ENCODE data around the gene PROSER2.

The PROSER2 gene

DNA sequence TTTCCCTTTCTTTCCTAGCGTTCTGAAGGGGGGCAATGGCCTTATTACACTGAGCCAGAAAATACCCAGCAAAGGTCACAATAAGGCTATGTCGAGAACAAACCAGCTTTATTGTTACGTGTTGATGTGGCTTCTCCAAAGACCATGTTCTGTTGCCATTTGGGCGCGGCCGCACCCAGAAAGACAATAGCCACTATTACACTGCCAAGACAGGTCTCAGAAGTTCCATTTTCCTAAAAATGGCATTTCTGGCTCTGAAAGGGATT lies 77.8 kb downstream of the PROSER2 start:
- H3K27me3 ChIP-seq (ENCODE audit: control insufficient read depth, insufficient read depth, low read length): no peaks in the 10 kb centered on the region

DNA sequence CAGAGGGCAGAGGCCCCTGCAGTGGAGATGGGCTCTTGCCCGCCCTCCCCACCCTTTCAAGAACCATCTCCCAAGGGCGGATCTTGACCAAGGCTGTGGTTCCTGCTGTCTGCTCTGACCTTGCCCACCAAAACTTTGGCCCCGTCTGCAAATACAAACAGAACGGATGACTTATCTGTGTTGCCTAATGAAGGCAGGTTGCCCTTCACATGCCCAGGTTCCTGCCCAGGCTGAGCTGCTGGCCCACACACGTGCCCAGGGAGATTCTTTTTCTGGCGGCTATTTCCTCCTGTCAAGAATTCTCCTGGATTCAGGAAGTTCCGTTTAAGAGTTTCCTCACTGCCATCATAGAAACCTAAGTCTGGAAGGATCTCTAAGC lies 78.3 kb downstream of the PROSER2 start:
- no peak overlapping the region for H3K9ac ChIP-seq (ENCODE audit: low read length)
- no peaks in the 10 kb centered on the region for H3K27me3 ChIP-seq (ENCODE audit: control insufficient read depth, insufficient read depth, low read length)
- H3K4me3 ChIP-seq (ENCODE audit: low read length): no peak overlapping the region
- no peak overlapping the region for H3K27ac ChIP-seq (ENCODE audit: low read depth, low read length)
- no peaks in the 10 kb centered on the region for H3K36me3 ChIP-seq (ENCODE audit: control insufficient read depth, insufficient read depth, low read length)
- no peaks in the 10 kb centered on the region for H3K4me1 ChIP-seq (ENCODE audit: control insufficient read depth, insufficient read depth, low read length)

More for the DNA sequence above, 77.8 kb downstream of the PROSER2 start:
- Histone ChIP-seq H3K4me3 (ENCODE audit: low read length) (no peak overlapping the region), H3K4me1 (ENCODE audit: control insufficient read depth, insufficient read depth, low read length) (no peaks in the 10 kb centered on the region), H3K27ac (ENCODE audit: low read depth, low read length) (no peak overlapping the region), H3K9ac (ENCODE audit: low read length) (no peak overlapping the region), H3K36me3 (ENCODE audit: control insufficient read depth, insufficient read depth, low read length) (no peaks in the 10 kb centered on the region)

DNA sequence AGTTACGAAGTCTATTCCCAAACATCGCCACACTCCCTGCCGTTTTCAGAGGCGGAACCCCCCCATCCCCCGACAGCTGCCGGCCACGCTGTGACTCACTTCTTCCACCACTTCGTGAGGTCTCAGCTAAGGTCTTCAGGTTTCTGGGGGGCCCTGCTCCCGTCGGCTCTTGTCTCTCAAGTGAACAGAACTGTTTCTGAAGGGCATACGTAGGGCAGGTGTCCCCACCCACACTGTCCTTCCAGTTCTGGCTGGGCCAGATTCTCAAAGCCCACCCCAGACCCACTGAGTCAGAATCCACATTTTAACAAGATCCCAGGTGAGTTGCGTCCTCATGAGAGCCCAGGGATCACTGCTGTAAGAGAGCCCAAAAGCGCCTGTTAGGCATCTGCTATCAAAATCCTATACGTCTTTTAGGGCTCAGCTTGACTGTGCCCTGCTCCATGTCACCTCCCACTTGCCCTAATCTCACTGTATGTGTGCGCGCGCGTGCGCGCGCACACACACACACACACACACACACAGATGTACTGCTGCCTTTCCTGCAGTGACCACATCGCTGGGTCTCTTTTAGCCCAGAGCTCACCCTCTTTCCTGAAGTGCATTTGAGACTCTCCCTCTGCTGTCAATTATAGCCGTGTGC lies 78.8 kb downstream of the PROSER2 start:
- no peaks in the 10 kb centered on the region for H3K4me1 ChIP-seq (ENCODE audit: control insufficient read depth, insufficient read depth, low read length)
- H3K36me3 ChIP-seq (ENCODE audit: control insufficient read depth, insufficient read depth, low read length): no peaks in the 10 kb centered on the region
- H3K4me3 ChIP-seq (ENCODE audit: low read length): no peak overlapping the region
- no peak overlapping the region for H3K9ac ChIP-seq (ENCODE audit: low read length)
- H3K27me3 ChIP-seq (ENCODE audit: control insufficient read depth, insufficient read depth, low read length): no peaks in the 10 kb centered on the region
- no peak overlapping the region for H3K27ac ChIP-seq (ENCODE audit: low read depth, low read length)

DNA sequence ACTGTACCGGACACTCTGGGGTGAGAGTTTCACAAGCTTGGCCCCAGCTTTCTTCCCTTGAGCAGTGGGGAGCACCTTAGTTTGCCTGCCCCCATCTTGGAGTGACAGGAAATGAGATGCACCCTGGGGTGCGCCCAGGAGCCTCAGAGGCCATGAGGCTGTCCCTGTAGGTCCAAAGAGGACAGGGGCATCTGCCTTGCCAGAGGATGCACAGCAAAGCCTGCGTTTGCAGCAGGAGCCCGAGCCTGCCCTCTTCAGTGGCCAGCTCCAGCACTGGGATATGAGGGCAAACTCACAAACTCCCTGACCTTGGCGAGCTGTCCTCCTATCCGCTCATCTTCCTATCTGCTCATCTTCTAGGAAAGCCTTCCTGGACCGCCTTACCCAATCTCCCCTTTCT lies 79.5 kb downstream of the PROSER2 start:
- no peak overlapping the region for H3K4me3 ChIP-seq (ENCODE audit: low read length)
- no peaks in the 10 kb centered on the region for H3K27me3 ChIP-seq (ENCODE audit: control insufficient read depth, insufficient read depth, low read length)
- no peaks in the 10 kb centered on the region for H3K4me1 ChIP-seq (ENCODE audit: control insufficient read depth, insufficient read depth, low read length)
- H3K9ac ChIP-seq (ENCODE audit: low read length): no peak overlapping the region
- no peak overlapping the region for H3K27ac ChIP-seq (ENCODE audit: low read depth, low read length)
- no peaks in the 10 kb centered on the region for H3K36me3 ChIP-seq (ENCODE audit: control insufficient read depth, insufficient read depth, low read length)

DNA sequence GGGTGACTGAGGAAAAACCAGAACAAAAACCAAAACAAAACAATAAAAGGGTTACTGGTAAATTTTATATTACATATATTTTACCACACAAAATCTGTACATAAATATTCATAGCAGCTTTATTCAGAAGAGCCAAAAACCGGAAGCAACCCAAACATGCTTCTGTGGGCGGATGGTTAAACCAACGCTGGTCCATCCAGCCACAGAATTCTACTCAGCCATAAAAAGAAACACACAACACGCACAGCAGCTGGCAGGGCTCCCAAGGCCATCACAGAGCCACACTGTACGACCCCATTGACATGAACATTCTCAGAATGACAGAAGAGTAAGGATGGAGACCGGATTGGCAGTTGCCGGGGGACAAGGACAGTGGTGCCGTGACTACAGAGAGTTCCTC lies 83.6 kb downstream of the PROSER2 start:
- H3K27ac ChIP-seq (ENCODE audit: low read depth, low read length): no peak overlapping the region
- H3K27me3 ChIP-seq (ENCODE audit: control insufficient read depth, insufficient read depth, low read length): no peaks in the 10 kb centered on the region
- no peak overlapping the region for H3K9ac ChIP-seq (ENCODE audit: low read length)
- H3K4me1 ChIP-seq (ENCODE audit: control insufficient read depth, insufficient read depth, low read length): no peaks in the 10 kb centered on the region
- no peak overlapping the region for H3K4me3 ChIP-seq (ENCODE audit: low read length)
- no peaks in the 10 kb centered on the region for H3K36me3 ChIP-seq (ENCODE audit: control insufficient read depth, insufficient read depth, low read length)

DNA sequence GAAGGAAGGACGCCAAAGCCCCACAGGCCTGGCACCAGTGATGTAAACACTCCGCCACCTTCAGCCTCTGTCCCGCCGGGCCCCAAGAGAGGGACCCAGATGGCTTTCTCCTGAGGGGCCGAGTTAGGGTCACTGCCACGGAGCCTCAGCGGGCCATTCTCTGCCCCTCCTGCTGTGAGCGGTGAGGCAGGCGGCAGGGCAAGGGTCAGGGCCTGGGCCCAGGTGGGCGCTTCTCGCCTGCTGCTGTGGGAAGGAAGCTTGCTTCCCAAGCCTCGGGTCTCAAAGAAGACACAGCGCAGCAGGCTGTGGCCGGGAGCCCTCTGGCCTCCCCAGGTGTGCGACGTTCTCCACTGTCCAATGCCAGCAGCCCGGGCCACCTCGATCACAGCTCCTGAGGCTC lies 84.8 kb downstream of the PROSER2 start:
- H3K4me1 ChIP-seq (ENCODE audit: control insufficient read depth, insufficient read depth, low read length): no peaks in the 10 kb centered on the region
- H3K27me3 ChIP-seq (ENCODE audit: control insufficient read depth, insufficient read depth, low read length): no peaks in the 10 kb centered on the region
- H3K36me3 ChIP-seq (ENCODE audit: control insufficient read depth, insufficient read depth, low read length): no peaks in the 10 kb centered on the region
- H3K27ac ChIP-seq (ENCODE audit: low read depth, low read length): no peak overlapping the region
- H3K4me3 ChIP-seq (ENCODE audit: low read length): no peak overlapping the region
- H3K9ac ChIP-seq (ENCODE audit: low read length): no peak overlapping the region

DNA sequence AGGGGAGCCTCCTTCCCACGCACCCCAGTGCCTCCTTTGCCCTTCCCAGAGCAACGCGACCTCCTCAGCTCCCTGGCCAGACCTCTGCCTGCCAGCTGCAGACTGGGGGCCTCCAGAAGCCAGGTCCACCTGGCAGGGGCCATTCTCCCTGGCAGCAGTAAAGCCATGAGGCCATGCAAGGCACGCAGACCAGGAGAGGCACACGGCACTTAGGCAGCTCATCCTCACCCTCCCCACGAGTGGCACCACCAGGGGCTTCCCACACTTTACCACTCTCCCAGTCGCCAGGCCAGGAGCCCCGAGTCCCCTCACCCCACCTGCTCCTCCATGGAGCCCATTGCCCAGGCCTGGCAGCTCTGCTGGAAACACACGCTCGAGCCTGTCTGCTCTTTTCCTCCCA lies 85.4 kb downstream of the PROSER2 start:
- Histone ChIP-seq H3K27me3 (ENCODE audit: control insufficient read depth, insufficient read depth, low read length) (no peaks in the 10 kb centered on the region), H3K36me3 (ENCODE audit: control insufficient read depth, insufficient read depth, low read length) (no peaks in the 10 kb centered on the region)

DNA sequence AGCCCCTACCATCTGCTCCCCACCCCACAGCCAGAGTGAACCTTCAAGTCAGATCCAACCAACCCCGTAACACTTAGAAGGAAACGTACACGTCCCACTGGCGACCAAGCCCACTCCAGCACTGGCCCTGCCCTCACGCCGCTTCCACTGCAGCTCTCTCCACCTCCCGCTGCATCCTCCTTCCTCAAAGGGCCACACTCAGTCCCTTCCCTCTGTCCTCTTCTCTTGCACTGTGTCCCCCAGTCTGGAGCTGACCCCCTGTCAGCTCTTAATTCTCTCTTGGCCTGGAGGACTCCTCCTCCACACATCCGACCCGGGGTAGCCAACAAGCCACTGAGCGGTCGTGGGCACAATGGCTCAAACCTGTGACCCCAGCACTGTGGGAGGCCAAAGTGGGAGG lies 85.8 kb downstream of the PROSER2 start:
- H3K36me3 ChIP-seq (ENCODE audit: control insufficient read depth, insufficient read depth, low read length): no peaks in the 10 kb centered on the region
- H3K27me3 ChIP-seq (ENCODE audit: control insufficient read depth, insufficient read depth, low read length): no peaks in the 10 kb centered on the region
- H3K27ac ChIP-seq (ENCODE audit: low read depth, low read length): no peak overlapping the region
- no peak overlapping the region for H3K4me3 ChIP-seq (ENCODE audit: low read length)
- H3K4me1 ChIP-seq (ENCODE audit: control insufficient read depth, insufficient read depth, low read length): no peaks in the 10 kb centered on the region
- H3K9ac ChIP-seq (ENCODE audit: low read length): no peak overlapping the region

More for the DNA sequence above, 85.4 kb downstream of the PROSER2 start:
- Histone ChIP-seq H3K9ac (ENCODE audit: low read length) (no peak overlapping the region), H3K4me1 (ENCODE audit: control insufficient read depth, insufficient read depth, low read length) (no peaks in the 10 kb centered on the region), H3K4me3 (ENCODE audit: low read length) (no peak overlapping the region), H3K27ac (ENCODE audit: low read depth, low read length) (no peak overlapping the region)

DNA sequence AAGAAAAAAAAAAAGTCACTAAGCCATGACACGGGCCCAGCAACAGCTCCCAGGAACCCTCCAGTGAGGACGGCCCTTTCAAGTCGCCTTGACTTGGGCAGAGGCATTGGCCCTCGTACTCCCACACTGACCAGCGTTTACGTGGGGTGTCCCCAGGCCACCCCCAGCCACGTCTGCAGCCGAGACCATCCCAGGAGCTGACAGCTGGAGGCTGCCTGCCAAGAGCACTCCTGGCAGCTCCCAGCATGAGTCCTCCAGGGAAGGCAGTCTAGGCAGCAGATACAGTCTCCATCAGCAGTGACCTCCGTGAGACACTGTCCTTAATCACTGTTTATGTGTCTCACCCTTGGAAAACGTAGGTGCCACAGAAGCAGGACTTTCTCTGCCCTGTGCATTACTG lies 86.5 kb downstream of the PROSER2 start:
- Histone ChIP-seq H3K27me3 (ENCODE audit: control insufficient read depth, insufficient read depth, low read length) (no peaks in the 10 kb centered on the region), H3K9ac (ENCODE audit: low read length) (no peak overlapping the region), H3K27ac (ENCODE audit: low read depth, low read length) (no peak overlapping the region)

DNA sequence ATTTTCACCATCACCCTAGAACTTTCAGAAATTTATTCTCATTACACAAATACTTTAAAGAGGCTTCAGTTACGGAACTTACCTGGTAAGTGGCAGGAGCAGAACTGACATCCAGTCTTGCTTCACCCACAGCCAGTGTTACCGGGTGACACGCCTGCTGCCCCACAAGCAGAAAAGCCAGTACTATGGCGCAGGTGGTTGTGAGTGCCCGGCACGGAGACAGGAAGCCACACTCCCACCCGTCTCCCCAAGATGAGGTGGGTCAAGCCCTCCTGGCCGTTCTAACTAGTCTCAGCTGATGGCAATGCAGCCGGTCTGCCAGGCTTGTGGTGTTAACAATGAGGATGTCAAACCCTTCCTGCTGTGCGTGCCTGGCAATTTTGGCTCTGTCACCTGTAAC lies 86.9 kb downstream of the PROSER2 start:
- no peaks in the 10 kb centered on the region for H3K27me3 ChIP-seq (ENCODE audit: control insufficient read depth, insufficient read depth, low read length)
- H3K4me1 ChIP-seq (ENCODE audit: control insufficient read depth, insufficient read depth, low read length): no peaks in the 10 kb centered on the region
- no peak overlapping the region for H3K9ac ChIP-seq (ENCODE audit: low read length)
- H3K4me3 ChIP-seq (ENCODE audit: low read length): no peak overlapping the region
- H3K36me3 ChIP-seq (ENCODE audit: control insufficient read depth, insufficient read depth, low read length): no peaks in the 10 kb centered on the region
- H3K27ac ChIP-seq (ENCODE audit: low read depth, low read length): no peak overlapping the region

More for the DNA sequence above, 86.5 kb downstream of the PROSER2 start:
- Histone ChIP-seq H3K4me1 (ENCODE audit: control insufficient read depth, insufficient read depth, low read length) (no peaks in the 10 kb centered on the region), H3K4me3 (ENCODE audit: low read length) (no peak overlapping the region), H3K36me3 (ENCODE audit: control insufficient read depth, insufficient read depth, low read length) (no peaks in the 10 kb centered on the region)

DNA sequence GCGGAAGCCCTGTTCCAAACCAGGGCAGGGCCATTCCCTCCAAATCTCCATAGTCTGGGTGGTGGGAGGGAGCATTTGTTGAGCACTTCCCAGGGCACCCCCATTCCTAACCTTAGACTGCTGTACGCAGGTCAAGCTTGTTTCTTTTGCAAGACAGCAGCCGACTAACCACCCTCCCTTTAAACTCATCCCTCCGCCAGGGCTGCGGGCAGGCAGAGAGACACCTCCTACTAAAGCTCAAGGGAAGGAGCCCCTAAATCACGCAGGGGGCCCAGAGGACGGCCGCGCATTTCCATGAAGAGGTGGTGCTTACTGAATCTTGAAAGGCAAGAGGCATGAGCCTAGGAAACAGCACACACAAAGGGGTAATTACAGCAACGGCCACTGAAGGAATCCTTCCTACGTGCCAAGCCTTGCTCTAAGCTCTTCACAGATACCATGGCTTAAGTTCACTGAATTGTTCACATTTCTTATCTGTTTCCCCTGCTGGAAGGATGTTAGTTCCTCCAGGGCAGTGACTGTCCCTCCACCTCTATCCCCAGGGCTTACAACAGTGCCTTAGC lies 90.0 kb downstream of the PROSER2 start:
- no peak overlapping the region for H3K9ac ChIP-seq (ENCODE audit: low read length)
- no peaks in the 10 kb centered on the region for H3K27me3 ChIP-seq (ENCODE audit: control insufficient read depth, insufficient read depth, low read length)
- H3K4me3 ChIP-seq (ENCODE audit: low read length): no peak overlapping the region

DNA sequence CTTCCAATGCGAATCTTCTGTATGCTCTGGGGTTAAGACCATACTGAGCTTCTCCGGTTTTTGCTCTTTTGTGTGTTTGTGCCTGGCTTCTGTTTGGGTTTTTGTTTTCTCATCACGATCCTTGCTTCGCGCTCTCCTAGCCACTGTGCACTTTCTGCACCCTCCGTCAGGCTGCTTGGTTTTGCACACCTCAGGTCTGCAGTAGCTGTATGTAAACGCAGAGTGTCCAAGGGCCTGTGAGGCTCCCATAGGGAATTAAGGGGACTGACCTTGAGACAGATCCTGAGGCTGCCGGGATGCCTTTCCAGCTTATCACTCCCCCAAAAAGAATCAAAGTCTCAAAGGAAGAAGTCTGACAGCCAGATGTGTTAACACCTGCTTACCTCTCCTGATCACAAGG lies 95.2 kb downstream of the PROSER2 start:
- H3K36me3 ChIP-seq (ENCODE audit: control insufficient read depth, insufficient read depth, low read length): peaks cover 12% of the 10 kb centered on the region
- H3K9ac ChIP-seq (ENCODE audit: low read length): no peak overlapping the region
- no peaks in the 10 kb centered on the region for H3K4me1 ChIP-seq (ENCODE audit: control insufficient read depth, insufficient read depth, low read length)
- no peak overlapping the region for H3K27ac ChIP-seq (ENCODE audit: low read depth, low read length)
- no peak overlapping the region for H3K4me3 ChIP-seq (ENCODE audit: low read length)
- H3K27me3 ChIP-seq (ENCODE audit: control insufficient read depth, insufficient read depth, low read length): no peaks in the 10 kb centered on the region

More for the DNA sequence above, 90.0 kb downstream of the PROSER2 start:
- no peak overlapping the region for H3K27ac ChIP-seq (ENCODE audit: low read depth, low read length)
- H3K36me3 ChIP-seq (ENCODE audit: control insufficient read depth, insufficient read depth, low read length): no peaks in the 10 kb centered on the region
- H3K4me1 ChIP-seq (ENCODE audit: control insufficient read depth, insufficient read depth, low read length): no peaks in the 10 kb centered on the region

DNA sequence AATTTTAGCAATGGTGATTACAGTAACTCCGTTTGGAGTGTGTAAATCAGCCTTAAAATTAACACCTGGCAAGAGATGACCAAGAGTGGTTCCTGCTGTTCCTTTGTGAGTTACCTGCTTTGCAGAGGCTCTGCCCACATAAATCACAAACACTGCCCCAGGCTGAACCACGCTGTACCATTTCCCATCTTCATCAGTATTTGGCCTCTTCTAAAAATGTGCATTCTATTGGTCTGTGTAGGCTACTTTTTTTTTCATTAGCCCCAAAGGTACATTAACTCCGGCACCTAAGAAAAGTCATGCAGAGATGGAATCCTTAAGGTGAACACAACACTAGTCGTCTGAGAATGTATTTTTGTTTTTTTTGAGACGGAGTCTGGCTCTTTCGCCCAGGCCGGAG lies 96.1 kb downstream of the PROSER2 start:
- H3K27me3 ChIP-seq (ENCODE audit: control insufficient read depth, insufficient read depth, low read length): no peaks in the 10 kb centered on the region
- H3K36me3 ChIP-seq (ENCODE audit: control insufficient read depth, insufficient read depth, low read length): peaks cover 12% of the 10 kb centered on the region
- no peak overlapping the region for H3K9ac ChIP-seq (ENCODE audit: low read length)
- H3K4me1 ChIP-seq (ENCODE audit: control insufficient read depth, insufficient read depth, low read length): no peaks in the 10 kb centered on the region
- H3K4me3 ChIP-seq (ENCODE audit: low read length): no peak overlapping the region
- no peak overlapping the region for H3K27ac ChIP-seq (ENCODE audit: low read depth, low read length)

All from rectal smooth muscle tissue (tissue), 1 donor.